IMR-90 (cell line): ENCODE data around the gene IRAG1. TPM values are rescaled to one million over a fixed set of nuclear protein-coding genes. Genes with fewer than 3 reads are reported as not detected.

Experiments used
- ATAC-seq: fragments of 200-7000 bp; cut with Tn5 transposase; 2 replicates; pipeline ENCODE4 v1.9.1; 2020; ENCODE audit warnings: low read depth, mild to moderate bottlenecking, moderate library complexity
- BruUV-seq: library from RNA; stranded (reverse); fragments of 400-500 nt; replicated peaks from 2 replicates; lab custom pipeline; 2021; lab: Mats Ljungman, UMichigan
- CTCF ChIA-PET: fragments of 300-600 bp; formaldehyde crosslinking; extraction: SDS; loops from one replicate; lab custom pipeline; 2021; ENCODE audit warnings: antibody characterized with exemption; lab: Yijun Ruan, JAX
- POLR2A ChIA-PET: fragments of 300-600 bp; sonication (Branson Sonifier 250); formaldehyde crosslinking; loops from one replicate; lab custom pipeline; 2022; ENCODE audit warnings: antibody characterized with exemption; ENCODE audit not compliant: unreplicated experiment; lab: Charles Lee
- DNase-seq: peaks from one replicate; pipeline ENCODE4 v3.0.0; 2013
- H2AFZ ChIP-seq: replicated peaks from 2 replicates; pipeline ENCODE3; 2013; ENCODE audit warnings: low read length, mild to moderate bottlenecking; ENCODE audit not compliant: poor library complexity
- H2AK5ac ChIP-seq: 2 replicates; pipeline ENCODE4 v1.6.1; 2013; ENCODE audit warnings: low read depth, low read length, inconsistent platforms
- H2AK9ac ChIP-seq: replicated peaks from 2 replicates; pipeline ENCODE3; 2013; ENCODE audit warnings: mild to moderate bottlenecking, low read depth, low read length, moderate library complexity; ENCODE audit not compliant: poor library complexity
- H2BK120ac ChIP-seq: 2 replicates; pipeline ENCODE4 v1.6.1; 2013; ENCODE audit warnings: low read depth, low read length, inconsistent platforms
- H2BK15ac ChIP-seq: 3 replicates; pipeline ENCODE4 v1.6.1; 2013; ENCODE audit warnings: low read depth, low read length, inconsistent platforms
- H2BK20ac ChIP-seq: 2 replicates; pipeline ENCODE4 v1.6.1; 2013; ENCODE audit warnings: low read depth, mild to moderate bottlenecking, inconsistent platforms, low read length, moderate library complexity
- H2BK5ac ChIP-seq: 2 replicates; pipeline ENCODE4 v1.6.1; 2013; ENCODE audit warnings: mild to moderate bottlenecking, low read depth, low read length, inconsistent platforms; ENCODE audit not compliant: poor library complexity, severe bottlenecking
- H3K14ac ChIP-seq: replicated peaks from 2 replicates; pipeline ENCODE4 v1.6.1; 2013; ENCODE audit warnings: low read depth, low read length, inconsistent platforms
- H3K18ac ChIP-seq: 2 replicates; pipeline ENCODE4 v1.6.1; 2013; ENCODE audit warnings: low read depth, low read length, control low read depth
- H3K23ac ChIP-seq: 2 replicates; pipeline ENCODE4 v1.6.1; 2013; ENCODE audit warnings: low read depth, low read length, inconsistent platforms
- H3K27ac ChIP-seq: 2 replicates; pipeline ENCODE4 v1.5.1; 2013; ENCODE audit warnings: mild to moderate bottlenecking, control low read depth, low read length; ENCODE audit not compliant: insufficient read depth
- H3K27me3 ChIP-seq: 2 replicates; pipeline ENCODE4 v1.6.1; 2013; ENCODE audit warnings: low read length; ENCODE audit not compliant: control insufficient read depth, insufficient read depth
- H3K36me3 ChIP-seq: 2 replicates; pipeline ENCODE4 v1.6.1; 2013; ENCODE audit warnings: low read length, mixed read lengths; ENCODE audit not compliant: control insufficient read depth, insufficient read depth
- H3K4ac ChIP-seq: 2 replicates; pipeline ENCODE4 v1.6.1; 2013; ENCODE audit warnings: low read depth, low read length, inconsistent platforms
- H3K4me1 ChIP-seq: 2 replicates; pipeline ENCODE4 v1.6.1; 2013; ENCODE audit warnings: low read length, mixed read lengths; ENCODE audit not compliant: control insufficient read depth, insufficient read depth
- H3K4me2 ChIP-seq: 2 replicates; pipeline ENCODE4 v1.6.1; 2013; ENCODE audit warnings: low read depth, mild to moderate bottlenecking, control low read depth, low read length, moderate library complexity
- H3K4me3 ChIP-seq: 2 replicates; pipeline ENCODE4 v1.5.1; 2013; ENCODE audit warnings: low read depth, mild to moderate bottlenecking, control low read depth, low read length, moderate library complexity; ENCODE audit not compliant: insufficient read depth
- H3K56ac ChIP-seq: 2 replicates; pipeline ENCODE4 v1.6.1; 2013; ENCODE audit warnings: low read length, inconsistent platforms; ENCODE audit not compliant: insufficient read depth; ENCODE audit errors: extremely low read depth
- H3K79me1 ChIP-seq, 2 experiments: 2 replicates each; pipeline ENCODE4 v1.6.1; 2013; ENCODE audit warnings: low read length in 2 of 2, inconsistent platforms in 1 of 2, low read depth in 1 of 2
- H3K9ac ChIP-seq: 2 replicates; pipeline ENCODE4 v1.6.1; 2013; ENCODE audit warnings: low read depth, low read length, control low read depth
- H3K9me1 ChIP-seq: 2 replicates; pipeline ENCODE4 v1.6.1; 2013; ENCODE audit warnings: low read length, inconsistent platforms; ENCODE audit not compliant: insufficient read depth
- H3K9me3 ChIP-seq: 2 replicates; pipeline ENCODE4 v1.6.1; 2013; ENCODE audit warnings: low read length; ENCODE audit not compliant: control insufficient read depth, insufficient read depth
- H4K20me1 ChIP-seq: 2 replicates; pipeline ENCODE4 v1.6.1; 2013; ENCODE audit warnings: low read length, inconsistent platforms; ENCODE audit not compliant: insufficient read depth
- H4K5ac ChIP-seq: 2 replicates; pipeline ENCODE4 v1.6.1; 2013; ENCODE audit warnings: mild to moderate bottlenecking, low read depth, low read length, control low read depth
- H4K8ac ChIP-seq, 2 experiments: 2 replicates each; pipeline ENCODE4 v1.6.1; 2013; ENCODE audit warnings: low read depth in 2 of 2, low read length in 2 of 2, control low read depth in 1 of 2, inconsistent platforms in 1 of 2
- H4K91ac ChIP-seq: 2 replicates; pipeline ENCODE4 v1.6.1; 2013; ENCODE audit warnings: low read depth, low read length, inconsistent platforms; ENCODE audit not compliant: insufficient read depth
- BHLHE40 ChIP-seq: fragments of 150-350 bp; IDR thresholded peaks from 2 replicates; pipeline ENCODE4 v1.6.1; 2016; ENCODE audit warnings: mild to moderate bottlenecking, low read depth, low read length
- CEBPB ChIP-seq: IDR thresholded peaks from 2 replicates; pipeline ENCODE4 v1.6.1; 2012; ENCODE audit warnings: low read depth, low read length, improper control_type of control experiment
- CHD1 ChIP-seq: IDR thresholded peaks from 2 replicates; pipeline ENCODE4 v1.6.1; 2012; ENCODE audit warnings: low read depth, low read length, improper control_type of control experiment
- FOS ChIP-seq: fragments of 150-350 bp; IDR thresholded peaks from 2 replicates; pipeline ENCODE4 v1.6.1; 2016; ENCODE audit warnings: low read depth, low read length
- MAFK ChIP-seq: IDR thresholded peaks from 2 replicates; pipeline ENCODE4 v1.6.1; 2012; ENCODE audit warnings: low read depth, low read length, improper control_type of control experiment
- MAZ ChIP-seq: IDR thresholded peaks from 2 replicates; pipeline ENCODE4 v1.6.1; 2012; ENCODE audit warnings: low read depth, mild to moderate bottlenecking, low read length, improper control_type of control experiment, moderate library complexity, borderline replicate concordance
- MXI1 ChIP-seq: IDR thresholded peaks from 2 replicates; pipeline ENCODE4 v1.6.1; 2012; ENCODE audit warnings: low read depth, mild to moderate bottlenecking, low read length, moderate library complexity, borderline replicate concordance
- NFE2L2 ChIP-seq: fragments of 150-350 bp; IDR thresholded peaks from 2 replicates; pipeline ENCODE4 v1.6.1; 2016; ENCODE audit warnings: low read depth, mild to moderate bottlenecking, low read length
- POLR2A ChIP-seq: IDR thresholded peaks from 2 replicates; pipeline ENCODE4 v1.6.1; 2012; ENCODE audit warnings: mild to moderate bottlenecking, low read depth, low read length
- RAD21 ChIP-seq: IDR thresholded peaks from 2 replicates; pipeline ENCODE4 v1.6.1; 2012; ENCODE audit warnings: low read length, improper control_type of control experiment
- RCOR1 ChIP-seq: IDR thresholded peaks from 2 replicates; pipeline ENCODE4 v1.6.1; 2012; ENCODE audit warnings: mild to moderate bottlenecking, low read length, improper control_type of control experiment; ENCODE audit not compliant: insufficient replicate concordance
- RFX5 ChIP-seq: IDR thresholded peaks from 2 replicates; pipeline ENCODE4 v1.8.0; 2012; ENCODE audit warnings: low read depth, mild to moderate bottlenecking, low read length, moderate library complexity
- SMC3 ChIP-seq: fragments of 150-350 bp; IDR thresholded peaks from 2 replicates; pipeline ENCODE4 v1.6.1; 2016; ENCODE audit warnings: low read depth, mild to moderate bottlenecking, antibody characterized with exemption, low read length, moderate library complexity
- WGBS, 2 experiments: methylation state at CpG; one replicate each; pipeline versions ENCODE4 v1.1.5 to v1.1.7; 2013; ENCODE audit warnings: missing lambda C conversion rate in 2 of 2; ENCODE audit not compliant: insufficient read length in 1 of 2; ENCODE audit errors: extremely low coverage in 2 of 2; 5-methylcytosine and 5-hydroxymethylcytosine counted together
- dilution Hi-C: fragments of 300-500 bp; cut with HindIII; formaldehyde crosslinking; loops from one replicate; pipeline ENCODE4 v1.14.3; 2018; ENCODE audit warnings: low sequenced_read_pairs; ENCODE audit not compliant: unreplicated experiment
- in situ Hi-C: fragments of 300-500 bp; cut with MboI; formaldehyde crosslinking; loops from 3 replicates; pipeline ENCODE4 v1.14.3; 2019; ENCODE audit warnings: low sequenced_read_pairs, inconsistent platforms, mixed read lengths
- intact Hi-C: fragments of 100-400 bp; cut with micrococcal nuclease; formaldehyde crosslinking; loops from 2 replicates; pipeline ENCODE4 v1.10.0; 2022
- polyA plus RNA-seq, 3 experiments: library from polyadenylated mRNA; depleted of rRNA; stranded (reverse); fragments of >200 nt; gene quantifications; 2 replicates each; pipeline ENCODE4 v1.2.3, GENCODE V29; 2012; ENCODE audit warnings: low replicate concordance in 1 of 3
- total RNA-seq: library from RNA; depleted of rRNA; stranded (reverse); fragments of >200 nt; gene quantifications from 2 replicates; pipeline ENCODE4 v1.2.3, GENCODE V29; 2012
- TF ChIP-seq, protein P1 (sequence below): conservative IDR thresholded peaks from 2 replicates; pipeline ENCODE4 v1.5.1; 2012; ENCODE audit warnings: mild to moderate bottlenecking, low read depth, low read length, improper control_type of control experiment
- TF ChIP-seq, protein P2 (sequence below): fragments of 150-350 bp; IDR thresholded peaks from 2 replicates; pipeline ENCODE4 v1.6.1; 2017; ENCODE audit warnings: mild to moderate bottlenecking, antibody characterized with exemption, low read length, low read depth
- TF ChIP-seq, protein P3 (sequence below): fragments of 150-350 bp; IDR thresholded peaks from 2 replicates; pipeline ENCODE4 v1.6.1; 2016; ENCODE audit warnings: low read depth, mild to moderate bottlenecking, low read length, moderate library complexity, borderline replicate concordance

The IRAG1 gene
- total and polyA plus RNA-seq, 2 of the 4 experiments (the other 2 are of a cell fraction): 19.4 to 25.8 TPM

DNA sequence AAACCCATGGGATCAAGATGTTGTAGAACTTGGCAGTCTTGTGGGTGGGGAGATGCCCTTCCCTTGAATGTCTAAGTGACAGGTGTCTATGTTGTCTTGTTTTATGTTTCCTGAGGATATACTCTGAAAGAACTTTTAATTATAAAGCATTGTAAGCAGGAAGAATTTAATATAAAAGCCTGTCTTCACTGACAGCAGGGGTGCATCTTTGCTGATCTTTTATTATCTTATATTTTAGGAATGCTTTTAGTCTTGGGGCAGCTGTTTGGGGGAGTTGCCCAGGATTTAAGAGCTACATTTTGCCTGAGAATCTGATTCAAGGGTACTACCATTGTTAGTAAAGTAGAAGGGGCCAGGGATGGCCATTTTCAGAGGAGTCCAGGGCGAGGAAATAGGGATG lies 43.4 kb downstream of the IRAG1 start:
- H2AFZ ChIP-seq: no peak overlapping the region
- no peaks in the 10 kb centered on the region for H3K9me3 ChIP-seq
- no peak overlapping the region for H4K5ac ChIP-seq
- H3K79me1 ChIP-seq: peaks cover 11 to 93% of the 10 kb centered on the region in 2 experiments; a peak in 3 of 4 replicates
- H3K23ac ChIP-seq: no peak overlapping the region
- dilution Hi-C loops (no loop called here), intact Hi-C loops (no loop called here), in situ Hi-C loops (loop anchor here (10.0 kb wide), 1 partner anchor 245 kb away; no protein-coding TSS in a partner anchor)
- no peak overlapping the region for H2AK9ac ChIP-seq
- no peak overlapping the region for H4K8ac ChIP-seq
- H3K9ac ChIP-seq: no peak overlapping the region
- DNase-seq (no peak), ATAC-seq (no peak)
- ChIA-PET CTCF (no interaction called here), POLR2A (no interaction called here)
- H3K36me3 ChIP-seq: peaks cover 34% of the 10 kb centered on the region
- H2BK15ac ChIP-seq: no peak overlapping the region
- H2BK20ac ChIP-seq: no peak overlapping the region
- peaks cover 23% of the 10 kb centered on the region for H3K4me1 ChIP-seq
- WGBS, 2 experiments: no CpG with 5 or more reads among the region's 1 CpG
- H3K4me2 ChIP-seq: no peak overlapping the region
- BruUV-seq: no TSS peak
- H2BK120ac ChIP-seq: no peak overlapping the region
- no peak overlapping the region for H3K56ac ChIP-seq
- no peaks in the 10 kb centered on the region for H4K20me1 ChIP-seq
- no peaks in the 10 kb centered on the region for H3K27me3 ChIP-seq
- no peak overlapping the region for H2AK5ac ChIP-seq
- H4K91ac ChIP-seq: no peak overlapping the region
- H3K18ac ChIP-seq: no peak overlapping the region
- no peak overlapping the region for H3K4ac ChIP-seq
- H2BK5ac ChIP-seq: no peak overlapping the region
- TF ChIP-seq, protein P1, sequence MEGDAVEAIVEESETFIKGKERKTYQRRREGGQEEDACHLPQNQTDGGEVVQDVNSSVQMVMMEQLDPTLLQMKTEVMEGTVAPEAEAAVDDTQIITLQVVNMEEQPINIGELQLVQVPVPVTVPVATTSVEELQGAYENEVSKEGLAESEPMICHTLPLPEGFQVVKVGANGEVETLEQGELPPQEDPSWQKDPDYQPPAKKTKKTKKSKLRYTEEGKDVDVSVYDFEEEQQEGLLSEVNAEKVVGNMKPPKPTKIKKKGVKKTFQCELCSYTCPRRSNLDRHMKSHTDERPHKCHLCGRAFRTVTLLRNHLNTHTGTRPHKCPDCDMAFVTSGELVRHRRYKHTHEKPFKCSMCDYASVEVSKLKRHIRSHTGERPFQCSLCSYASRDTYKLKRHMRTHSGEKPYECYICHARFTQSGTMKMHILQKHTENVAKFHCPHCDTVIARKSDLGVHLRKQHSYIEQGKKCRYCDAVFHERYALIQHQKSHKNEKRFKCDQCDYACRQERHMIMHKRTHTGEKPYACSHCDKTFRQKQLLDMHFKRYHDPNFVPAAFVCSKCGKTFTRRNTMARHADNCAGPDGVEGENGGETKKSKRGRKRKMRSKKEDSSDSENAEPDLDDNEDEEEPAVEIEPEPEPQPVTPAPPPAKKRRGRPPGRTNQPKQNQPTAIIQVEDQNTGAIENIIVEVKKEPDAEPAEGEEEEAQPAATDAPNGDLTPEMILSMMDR: no peak
- TF ChIP-seq NFE2L2 (no peak), FOS (no peak), MXI1 (no peak), CEBPB (no peak), RFX5 (no peak), BHLHE40 (no peak), MAZ (no peak), POLR2A (no peak), RAD21 (no peak), RCOR1 (no peak), MAFK (no peak), CHD1 (no peak), SMC3 (no peak)
- TF ChIP-seq, protein P2, sequence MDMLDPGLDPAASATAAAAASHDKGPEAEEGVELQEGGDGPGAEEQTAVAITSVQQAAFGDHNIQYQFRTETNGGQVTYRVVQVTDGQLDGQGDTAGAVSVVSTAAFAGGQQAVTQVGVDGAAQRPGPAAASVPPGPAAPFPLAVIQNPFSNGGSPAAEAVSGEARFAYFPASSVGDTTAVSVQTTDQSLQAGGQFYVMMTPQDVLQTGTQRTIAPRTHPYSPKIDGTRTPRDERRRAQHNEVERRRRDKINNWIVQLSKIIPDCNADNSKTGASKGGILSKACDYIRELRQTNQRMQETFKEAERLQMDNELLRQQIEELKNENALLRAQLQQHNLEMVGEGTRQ: no peak
- TF ChIP-seq, protein P3, sequence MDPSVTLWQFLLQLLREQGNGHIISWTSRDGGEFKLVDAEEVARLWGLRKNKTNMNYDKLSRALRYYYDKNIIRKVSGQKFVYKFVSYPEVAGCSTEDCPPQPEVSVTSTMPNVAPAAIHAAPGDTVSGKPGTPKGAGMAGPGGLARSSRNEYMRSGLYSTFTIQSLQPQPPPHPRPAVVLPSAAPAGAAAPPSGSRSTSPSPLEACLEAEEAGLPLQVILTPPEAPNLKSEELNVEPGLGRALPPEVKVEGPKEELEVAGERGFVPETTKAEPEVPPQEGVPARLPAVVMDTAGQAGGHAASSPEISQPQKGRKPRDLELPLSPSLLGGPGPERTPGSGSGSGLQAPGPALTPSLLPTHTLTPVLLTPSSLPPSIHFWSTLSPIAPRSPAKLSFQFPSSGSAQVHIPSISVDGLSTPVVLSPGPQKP: no peak
- no peak overlapping the region for H3K4me3 ChIP-seq
- no peak overlapping the region for H3K27ac ChIP-seq
- H3K14ac ChIP-seq: no peak overlapping the region
- peaks cover 47% of the 10 kb centered on the region for H3K9me1 ChIP-seq
